AG08396 (cell line): Measurements from ENCODE around the gene ORMDL3.

Experiments used
- DNase-seq: peaks from one replicate; pipeline ENCODE4 v3.0.0; 2012; ENCODE audit warnings: low spot score, mixed read lengths

The ORMDL3 gene, protein sequence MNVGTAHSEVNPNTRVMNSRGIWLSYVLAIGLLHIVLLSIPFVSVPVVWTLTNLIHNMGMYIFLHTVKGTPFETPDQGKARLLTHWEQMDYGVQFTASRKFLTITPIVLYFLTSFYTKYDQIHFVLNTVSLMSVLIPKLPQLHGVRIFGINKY

DNA sequence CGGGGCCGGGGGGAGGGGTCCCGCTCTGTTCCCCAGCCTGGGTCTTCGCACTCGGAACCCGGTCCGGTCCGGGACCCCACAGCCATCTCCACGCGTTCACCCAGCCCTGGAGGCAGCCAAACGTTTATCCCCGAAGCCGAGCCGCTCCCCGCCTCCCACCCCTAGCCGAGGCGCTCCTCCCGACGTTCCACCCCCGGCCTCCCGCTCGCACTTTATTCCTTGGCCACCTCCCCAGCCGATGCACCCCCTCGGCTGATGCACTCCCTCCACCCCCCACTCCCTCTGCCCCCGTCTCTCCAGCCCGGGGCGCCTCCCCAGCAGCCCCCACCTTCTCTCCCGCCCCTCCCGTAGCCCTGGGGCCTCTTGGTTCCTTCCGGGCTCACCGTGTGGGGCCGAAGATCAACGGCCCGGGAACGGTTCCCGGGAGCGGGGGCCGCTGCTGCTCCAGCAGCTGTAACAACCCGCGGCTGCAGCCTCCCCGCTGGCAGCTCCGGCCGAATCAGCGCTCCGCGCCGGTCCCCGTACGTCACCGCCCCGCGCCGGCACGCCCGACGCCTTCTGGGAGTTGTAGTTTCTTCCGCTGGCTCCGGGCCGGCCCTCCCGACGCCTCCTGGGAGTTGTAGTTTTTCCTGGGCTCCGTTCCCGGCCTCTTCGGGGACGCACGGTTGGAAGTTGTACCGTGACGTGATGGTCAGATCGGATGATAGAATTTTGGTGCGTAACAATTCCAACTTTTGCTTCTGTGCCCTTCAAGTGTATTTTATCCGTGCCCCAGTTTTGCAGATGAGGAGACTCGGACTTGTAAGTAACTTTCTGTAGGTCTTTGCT is at the start of gene ORMDL3, which contains the start of gene LRRC3C:
ORMDL3 (minus strand) TSS at position 501 of the 828 bp plus-strand sequence. CDS start 3,398 bp downstream, outside the sequence.
LRRC3C (plus strand) TSS at position 632 of the 828 bp plus-strand sequence. CDS start 13,792 bp downstream, outside the sequence.
- DNase-seq: peak; percentile 93

DNA sequence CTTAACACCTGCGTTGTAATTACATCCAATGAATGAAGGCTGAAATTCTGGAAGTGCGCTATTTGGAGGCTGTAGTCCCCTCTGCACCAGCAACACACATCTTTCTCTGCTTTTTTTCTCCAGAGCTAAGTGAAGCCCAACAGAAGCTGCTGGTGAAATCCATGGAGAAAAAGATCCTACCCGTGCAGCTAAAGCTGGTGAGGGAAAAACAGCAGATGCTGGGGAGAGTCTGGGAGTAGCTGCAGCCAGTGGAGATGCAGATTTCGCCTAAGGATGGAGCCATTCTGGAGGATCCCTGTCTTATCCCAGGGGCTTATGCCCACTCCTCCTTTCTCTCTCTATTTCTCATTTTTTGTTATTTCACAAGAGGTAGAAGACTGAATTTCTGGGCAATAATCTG is 48.4 kb upstream of the ORMDL3 start:
- no peak for DNase-seq

DNA sequence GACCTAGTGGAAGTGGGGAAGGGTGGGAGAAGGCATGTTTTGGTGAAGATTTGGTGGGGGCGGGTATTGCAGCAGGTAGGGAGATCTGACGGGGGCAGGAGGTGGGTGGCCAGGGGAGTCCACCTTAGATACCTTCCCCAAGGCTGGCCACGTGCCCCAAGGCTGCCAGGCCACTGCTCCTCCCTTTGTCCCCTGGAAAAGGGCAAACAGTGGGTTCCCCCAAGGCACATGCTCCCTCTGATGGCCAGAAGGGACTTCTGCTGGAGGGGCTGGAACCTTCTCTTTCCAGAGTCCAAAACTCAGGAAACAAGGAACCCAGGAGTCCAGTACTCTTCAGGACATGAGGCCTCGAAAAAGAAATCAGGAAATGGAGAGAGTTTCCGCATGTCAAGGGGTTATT is 47.0 kb upstream of the ORMDL3 start:
- DNase-seq: no peak

DNA sequence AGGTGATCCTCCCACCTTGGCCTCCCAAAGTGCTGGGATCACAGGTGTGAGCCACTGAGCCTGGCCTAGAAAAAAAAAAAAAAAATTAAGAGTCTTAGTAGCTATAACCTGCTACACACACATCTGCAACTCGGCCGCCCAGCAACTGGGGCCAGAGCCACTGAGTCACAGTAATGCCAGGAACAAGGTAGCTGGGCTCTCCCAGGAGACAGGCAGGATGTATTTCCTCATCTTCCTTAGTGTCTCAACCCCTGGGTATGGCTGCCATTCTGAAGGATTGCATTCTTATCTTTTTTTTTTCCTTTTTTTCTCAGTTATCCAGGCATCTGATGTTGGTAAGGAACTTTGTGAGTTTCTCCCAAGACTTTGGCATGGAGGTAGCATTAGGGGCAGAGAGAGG is 46.1 kb upstream of the ORMDL3 start:
- no peak for DNase-seq

DNA sequence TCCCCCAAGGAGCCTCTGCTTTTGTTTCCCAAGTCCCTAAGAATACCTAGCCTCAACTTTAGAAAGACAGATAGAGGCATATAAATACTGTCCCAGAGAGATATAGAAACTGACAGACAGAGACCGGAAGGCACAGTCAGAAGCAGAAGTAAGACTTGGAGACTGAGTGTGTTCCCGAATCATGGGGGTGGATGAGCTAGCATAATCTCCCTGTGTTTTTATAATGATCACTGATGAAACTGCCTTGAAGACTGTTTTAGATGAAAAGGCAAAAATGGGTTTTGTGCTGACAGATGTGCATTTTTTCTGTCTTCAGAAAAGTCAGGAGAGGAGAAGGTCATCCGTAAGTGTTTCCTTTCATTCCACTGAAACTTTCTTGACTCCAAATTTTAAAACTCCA is 44.9 kb upstream of the ORMDL3 start:
- no peak for DNase-seq

DNA sequence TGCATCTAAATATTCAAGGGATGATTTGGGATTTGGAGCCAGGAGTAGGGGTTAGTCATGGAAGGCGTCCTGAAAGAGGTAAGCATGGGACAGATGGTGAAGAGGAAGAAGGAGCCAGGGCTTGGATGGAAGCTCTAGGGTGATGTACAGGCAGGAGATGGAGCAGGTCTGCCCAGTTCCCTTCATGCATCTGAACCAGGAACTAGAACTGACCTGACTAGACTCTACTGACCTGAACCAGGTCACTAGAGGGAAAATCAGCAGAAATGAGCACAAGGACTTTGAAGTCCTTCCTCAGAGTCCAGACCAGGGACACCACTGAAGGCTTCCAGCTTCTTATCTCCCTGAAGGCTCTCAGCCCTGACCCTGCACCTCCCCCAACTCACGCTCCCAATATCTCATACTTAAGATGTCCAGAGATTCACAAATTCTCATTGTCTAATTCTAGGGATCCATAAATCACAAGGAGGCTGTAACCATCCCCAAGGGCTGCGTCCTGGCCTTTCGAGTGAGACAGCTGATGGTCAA is 43.7 kb upstream of the ORMDL3 start:
- DNase-seq: no peak

DNA sequence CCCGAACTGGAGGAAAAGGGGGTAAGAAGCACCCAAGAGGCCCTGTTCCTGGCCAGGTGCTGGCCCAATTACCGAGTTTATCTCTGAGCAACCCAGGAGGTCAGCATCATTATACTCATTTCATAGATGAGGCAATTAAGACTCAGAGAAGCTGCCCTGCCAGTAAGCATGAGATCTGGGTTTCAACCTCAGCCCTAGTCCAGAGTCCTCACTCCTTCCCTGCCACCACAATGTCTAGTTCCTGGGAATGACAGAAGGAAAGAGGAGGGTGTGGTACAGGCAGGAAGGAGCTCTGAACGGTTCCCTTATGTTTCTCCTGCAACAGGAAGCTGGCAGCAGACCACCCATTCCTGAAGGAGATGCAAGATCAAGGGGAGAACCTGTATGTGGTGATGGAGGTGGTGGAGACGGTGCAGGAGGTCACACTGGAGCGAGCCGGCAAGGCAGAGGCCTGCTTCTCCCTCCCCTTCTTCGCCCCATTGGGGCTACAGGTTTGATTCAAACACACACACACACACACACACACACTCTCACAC is 42.8 kb upstream of the ORMDL3 start:
- no peak for DNase-seq

DNA sequence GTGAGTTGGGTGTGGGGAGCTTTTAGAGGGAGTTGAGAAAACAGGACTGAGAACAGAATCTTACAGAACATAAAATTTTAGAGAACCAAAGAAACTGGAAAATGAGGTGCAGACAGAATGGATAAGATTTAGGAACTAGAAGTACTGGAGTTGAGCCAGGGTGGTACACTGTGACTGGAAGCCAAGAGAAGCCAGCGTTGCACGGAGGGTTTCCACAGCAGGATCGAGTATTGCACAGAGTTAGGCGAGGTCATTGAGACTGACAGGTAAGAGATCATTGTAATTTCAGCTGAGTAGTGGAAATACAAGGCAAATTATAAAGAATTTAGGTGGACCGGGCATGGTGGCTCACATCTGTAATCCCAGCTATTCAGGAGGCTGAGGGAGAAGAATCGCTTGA is 42.0 kb upstream of the ORMDL3 start:
- no peak for DNase-seq

DNA sequence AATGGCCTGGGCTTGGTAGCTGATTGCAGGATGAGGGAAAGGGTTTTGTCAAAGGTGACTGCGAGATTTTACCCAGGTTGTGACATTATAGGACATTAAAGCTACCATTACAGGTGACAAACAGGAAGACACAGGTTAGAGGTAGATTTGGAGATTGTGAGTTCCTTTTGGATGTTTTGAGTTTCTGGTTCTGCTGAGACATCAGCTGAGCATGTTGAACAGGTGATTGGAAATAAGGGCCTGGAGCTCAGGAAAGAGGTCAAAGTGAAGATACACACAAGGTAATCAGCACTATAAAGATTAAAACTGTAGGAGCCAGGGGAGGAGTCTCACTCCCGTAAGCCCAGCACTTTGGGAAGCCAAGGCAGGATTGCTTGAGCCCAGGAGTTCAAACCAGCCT is 41.4 kb upstream of the ORMDL3 start:
- DNase-seq: no peak

DNA sequence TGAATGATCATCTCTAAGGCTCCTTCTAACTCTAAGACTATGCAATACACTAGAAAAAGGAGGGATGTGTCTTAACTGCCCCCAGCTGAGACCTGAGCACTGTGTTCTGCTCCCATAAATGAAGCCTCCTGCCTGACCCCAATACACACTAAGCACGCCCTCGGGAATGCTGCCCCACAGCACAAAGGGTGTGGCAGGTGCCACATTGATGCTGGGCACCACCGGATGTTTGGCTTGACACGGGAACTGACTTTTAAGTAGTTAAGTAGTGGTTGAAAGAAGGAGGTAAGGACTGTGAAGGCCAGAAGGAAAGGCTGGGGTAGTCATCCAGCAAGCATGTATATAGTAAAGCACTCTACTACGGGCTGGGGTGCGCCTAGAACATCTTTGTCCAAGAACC is 39.4 kb upstream of the ORMDL3 start:
- DNase-seq: no peak

DNA sequence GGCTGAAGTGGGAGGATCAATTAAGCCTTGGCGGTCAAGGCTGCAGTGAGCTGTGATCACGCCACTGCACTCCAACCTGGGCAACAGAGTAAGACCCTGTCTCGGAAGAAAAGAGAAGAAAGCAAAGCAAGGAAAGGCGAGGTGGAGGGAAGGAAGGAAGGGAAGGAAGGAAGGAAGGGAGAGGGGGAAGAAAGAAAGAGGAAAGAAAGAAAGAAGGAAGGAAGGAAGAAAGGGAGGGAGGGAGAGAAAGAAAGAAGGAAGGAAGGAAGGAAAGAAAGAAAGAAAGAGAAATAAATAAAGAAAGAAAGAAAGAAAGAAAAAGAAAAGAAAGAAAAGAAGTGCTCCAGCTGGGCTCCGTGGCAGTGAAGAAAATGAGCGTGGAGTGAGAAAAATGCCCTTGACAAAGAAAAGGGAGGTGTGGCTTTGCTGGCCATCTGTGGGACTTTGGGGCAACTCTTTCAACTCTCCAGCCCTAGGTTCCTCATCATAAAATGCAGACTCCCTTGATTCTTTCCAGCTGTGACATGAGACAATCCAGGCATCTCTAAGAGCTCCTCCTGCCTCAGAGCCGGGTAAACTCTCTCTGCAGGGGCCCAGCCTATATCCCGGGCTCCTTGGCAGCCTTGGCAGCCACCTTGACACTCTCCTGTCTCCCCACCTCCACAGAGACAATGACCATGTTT is 37.8 kb upstream of the ORMDL3 start:
- no peak for DNase-seq

DNA sequence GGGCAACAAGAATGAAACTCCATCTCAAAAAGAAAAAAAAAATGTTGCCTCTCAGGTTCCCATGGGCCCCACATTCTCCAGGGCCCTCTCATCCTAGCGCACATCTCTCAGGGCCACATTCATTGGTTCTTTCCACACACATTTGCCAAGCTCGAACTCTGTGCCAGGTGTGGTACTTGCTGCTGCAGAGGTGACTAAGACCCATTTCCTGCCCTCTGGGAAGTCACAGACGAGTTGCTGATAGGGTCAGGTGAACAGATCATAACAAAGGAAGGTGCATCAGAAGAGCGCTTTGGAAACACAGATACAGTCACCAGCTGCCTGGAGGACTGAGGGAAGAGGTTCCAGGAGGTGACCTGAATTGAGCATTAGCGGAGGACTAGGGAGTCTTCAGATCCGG is 36.4 kb upstream of the ORMDL3 start:
- DNase-seq: no peak

DNA sequence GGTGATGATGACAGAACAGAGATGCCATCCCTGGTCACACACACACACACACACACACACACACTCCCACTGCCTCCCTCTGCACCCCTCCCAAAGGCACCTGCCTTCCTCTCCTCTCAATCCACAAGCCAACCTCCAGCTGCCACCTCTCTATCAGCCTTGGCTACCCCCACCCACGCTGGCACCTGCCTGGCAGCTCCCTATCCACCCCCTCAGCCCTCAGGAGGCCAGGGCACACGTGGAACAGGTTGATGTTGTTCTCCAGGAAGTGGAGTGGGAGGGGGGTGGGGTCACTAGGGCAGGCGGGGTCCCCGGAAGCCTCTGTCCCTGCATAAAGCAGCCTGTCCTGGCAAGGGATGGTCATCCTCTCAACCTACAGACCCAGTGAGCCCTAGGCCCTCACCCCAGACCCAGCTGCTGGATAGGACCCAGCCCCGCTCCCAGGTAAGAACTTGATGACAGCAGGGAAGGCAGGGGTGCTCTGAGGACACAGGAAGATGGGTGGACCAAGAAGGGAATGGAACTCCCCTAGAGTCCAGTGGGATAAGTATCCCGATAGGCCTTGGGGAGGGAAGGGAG is 35.3 kb upstream of the ORMDL3 start, which contains the start of gene GSDMA:
GSDMA (plus strand) TSS at position 363 of the 579 bp plus-strand sequence. CDS start 2,684 bp downstream, outside the sequence.
- DNase-seq: no peak

DNA sequence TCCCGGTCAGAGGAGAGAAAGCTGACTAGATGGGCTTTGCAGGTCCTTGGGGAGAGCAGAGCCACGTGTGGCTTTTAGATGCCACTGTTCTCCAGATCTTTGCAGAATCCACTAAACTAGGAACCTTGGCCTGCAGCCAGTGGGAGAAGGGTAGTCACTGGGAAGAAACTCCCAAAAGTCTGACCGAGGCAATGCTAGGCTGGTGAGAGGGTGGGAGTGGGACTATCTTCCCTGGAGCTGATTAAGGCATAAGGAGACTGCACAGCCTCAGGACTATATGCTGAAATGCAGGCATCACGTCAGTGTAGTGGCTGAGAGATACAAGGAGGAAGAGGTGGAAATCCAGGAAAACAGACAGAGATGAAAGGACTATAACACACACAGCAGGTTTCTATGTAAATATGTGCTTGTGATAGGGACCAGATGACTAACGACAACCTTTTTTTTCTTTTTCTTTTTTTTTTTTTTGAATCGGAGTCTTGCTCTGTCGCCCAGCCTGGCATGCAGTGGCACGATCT is 33.2 kb upstream of the ORMDL3 start:
- no peak for DNase-seq

DNA sequence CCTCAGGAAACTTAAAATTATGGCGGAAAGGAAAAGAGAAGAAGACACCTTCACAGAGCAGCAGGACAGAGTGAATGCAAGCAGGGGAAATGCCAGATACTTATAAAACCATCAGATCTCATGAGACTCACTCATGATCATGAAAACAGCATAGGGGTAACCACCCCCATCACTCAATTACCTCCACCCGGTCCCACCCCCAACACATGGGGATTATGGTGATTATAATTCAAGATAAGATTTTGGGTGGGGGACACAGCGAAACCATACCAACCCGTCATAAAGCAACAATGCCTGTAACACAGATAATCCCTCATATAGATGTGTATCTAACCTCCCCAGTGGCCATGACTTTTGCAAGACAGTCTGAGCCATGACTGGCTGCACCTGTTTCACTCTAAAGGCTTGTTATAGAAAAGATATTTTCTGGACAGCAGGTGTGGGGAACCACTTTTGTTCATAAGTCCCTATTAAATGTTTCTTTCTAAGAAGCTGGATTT is 28.4 kb upstream of the ORMDL3 start:
- DNase-seq: no peak

DNA sequence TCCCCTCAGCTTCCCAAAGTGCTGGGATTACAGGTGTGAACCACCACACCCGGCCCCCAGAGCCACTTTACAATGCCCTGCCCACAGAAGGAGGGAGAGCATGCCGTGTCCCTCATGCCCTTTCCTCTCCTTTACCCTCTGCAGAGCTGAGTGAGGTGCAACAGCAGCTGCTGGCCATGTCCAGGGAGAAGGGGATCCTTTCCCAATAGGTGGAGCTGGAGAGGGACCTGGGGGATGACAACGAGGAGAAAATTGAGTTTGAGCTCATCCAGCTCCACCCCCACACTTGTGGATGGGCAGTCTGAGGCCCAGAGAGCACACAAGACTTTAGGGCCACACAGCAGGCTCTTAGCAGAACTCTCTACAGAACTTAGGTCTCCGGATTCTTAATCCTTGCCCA is 27.5 kb upstream of the ORMDL3 start:
- DNase-seq: no peak

DNA sequence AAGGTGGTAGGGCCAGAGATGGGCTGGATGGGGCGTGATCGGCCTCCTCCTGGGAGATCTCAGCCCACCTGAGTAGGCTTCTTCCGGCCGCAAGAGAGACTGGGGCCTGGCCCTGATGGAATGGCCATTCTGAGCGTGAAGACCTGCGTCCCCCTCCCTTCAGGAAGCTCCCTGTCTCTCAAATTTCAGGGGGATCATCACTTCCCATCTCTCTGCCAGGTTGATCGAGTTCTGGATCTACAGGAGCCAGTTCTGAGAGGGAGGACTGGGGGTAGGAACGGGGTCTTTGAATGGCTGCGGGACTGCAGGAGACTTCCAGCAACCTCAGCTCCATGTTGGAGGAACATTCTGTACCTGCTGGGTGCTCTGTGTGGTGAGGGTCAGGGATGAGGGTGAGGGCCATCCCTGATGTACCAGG is 26.1 kb upstream of the ORMDL3 start:
- DNase-seq: no peak

DNA sequence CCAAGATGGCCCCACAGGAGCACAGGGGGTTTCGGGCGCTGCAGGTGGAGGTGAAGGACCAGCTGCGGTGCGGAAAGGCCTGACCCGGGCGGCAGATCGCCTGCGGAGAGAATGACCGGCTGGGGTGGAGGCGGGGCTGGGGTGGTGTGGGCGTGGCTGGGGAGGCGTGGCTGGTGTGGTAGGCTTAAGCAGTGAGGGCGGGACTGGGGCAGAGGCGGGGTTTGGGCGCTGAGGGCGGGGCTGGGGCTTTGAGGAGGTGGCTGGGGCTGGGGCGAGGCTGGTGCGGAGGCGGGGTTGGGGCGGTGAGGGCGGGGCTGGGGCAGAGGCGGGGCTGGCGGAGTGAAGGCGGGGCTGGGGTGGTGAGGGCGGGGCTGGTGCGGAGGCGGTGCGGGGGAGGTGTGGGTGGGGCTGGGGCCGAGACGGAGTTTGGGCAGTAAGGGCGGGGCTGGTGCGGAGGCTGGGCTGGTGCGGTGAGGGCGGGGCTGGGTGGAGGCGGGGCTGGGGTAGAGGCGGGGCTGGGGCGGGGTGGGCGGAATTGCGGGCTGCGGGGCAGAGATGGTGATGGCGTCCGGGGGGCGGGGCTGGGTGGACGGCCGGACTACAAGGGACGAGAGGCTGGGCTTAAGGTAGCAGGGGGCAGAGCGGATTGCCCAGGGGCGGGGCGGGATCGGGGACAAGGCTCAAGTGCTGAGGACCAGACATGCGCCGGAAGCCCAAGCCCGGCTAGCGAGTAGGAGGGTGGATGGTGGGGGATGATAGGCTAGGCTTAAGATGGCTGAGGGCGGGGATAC is 25.5 kb upstream of the ORMDL3 start:
- peak; percentile 97 for DNase-seq

DNA sequence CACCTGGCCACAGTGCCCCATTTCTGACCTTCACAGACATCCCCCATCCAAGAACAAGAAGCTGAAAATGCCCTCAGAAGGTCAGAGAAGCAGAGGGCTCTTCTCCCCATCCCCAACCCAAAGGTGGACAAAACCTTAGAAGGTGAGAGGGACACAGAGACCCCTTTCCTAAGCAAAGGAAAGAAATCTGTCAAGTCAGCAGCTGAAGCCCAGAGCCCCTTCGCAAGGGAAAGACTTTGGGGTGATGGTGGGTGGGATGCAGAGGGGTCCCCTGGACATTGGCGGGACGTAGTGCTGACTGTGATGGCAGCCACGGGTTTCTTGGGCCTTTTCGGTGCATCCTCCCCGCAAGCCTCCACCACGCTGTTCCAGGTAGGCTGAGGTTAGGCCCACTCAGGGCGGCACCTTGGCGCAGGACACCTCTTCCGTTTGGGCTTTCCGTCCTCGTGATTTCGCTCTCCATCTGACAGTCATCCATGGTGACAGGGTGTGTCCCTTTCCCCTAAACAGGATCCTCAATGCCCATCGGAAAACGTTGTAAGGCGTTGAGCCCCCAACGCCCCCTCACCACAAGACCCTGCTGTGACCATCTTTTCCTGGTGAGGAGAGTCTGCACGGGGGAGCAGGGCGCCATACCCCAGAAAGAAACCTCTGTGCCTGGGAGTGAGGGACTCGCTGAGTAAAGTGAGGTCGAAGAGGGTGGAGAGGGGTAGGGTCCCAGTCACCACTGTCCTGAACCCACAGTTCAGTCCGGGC is 24.7 kb upstream of the ORMDL3 start:
- no peak for DNase-seq

DNA sequence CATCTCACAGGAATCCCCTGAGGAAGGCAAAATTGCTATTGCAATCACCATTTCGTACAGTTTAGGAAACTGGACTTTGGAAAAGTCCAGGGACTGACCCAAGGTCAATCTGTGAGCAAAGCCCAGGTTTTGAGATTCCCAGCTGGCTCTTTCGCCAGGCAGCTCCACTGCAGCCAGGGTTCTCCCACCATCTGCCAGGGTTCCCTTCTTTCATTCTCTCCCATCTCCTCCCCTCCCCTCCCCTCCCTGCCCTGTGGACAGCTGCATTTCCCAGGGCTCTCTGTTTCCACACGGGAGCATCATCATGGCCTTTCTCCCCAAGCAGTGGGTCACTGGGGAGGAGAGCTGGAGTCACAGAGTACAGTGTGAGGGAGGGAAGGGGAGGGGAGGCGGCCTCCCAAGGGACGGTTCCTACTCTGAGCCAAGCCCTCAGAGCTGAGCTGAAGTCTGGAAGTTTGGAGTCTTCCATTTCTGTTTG is 23.5 kb upstream of the ORMDL3 start:
- DNase-seq: no peak
